Activated T-cell treated with anti-CD3 and anti-CD28 coated beads, Interleukin-2, amount 50 U/mL, for 4 hours (primary cell): ENCODE results near the gene RAD51AP1. TPM values are rescaled to one million over a fixed set of nuclear protein-coding genes. Genes with fewer than 3 reads are reported as not detected.

Source experiments
- ATAC-seq, 2 donors: fragments of 200-7000 bp; cut with Tn5 transposase; one replicate each; pipeline ENCODE4 v1.10.0; 2021
- DNase-seq: peaks from one replicate; pipeline ENCODE4 v3.0.0-alpha.2; 2020
- H3K27me3 Mint-ChIP-seq: one replicate; pipeline ENCODE4 v1.8.0; 2021; ENCODE audit warnings: low read depth, mixed read lengths
- H3K36me3 Mint-ChIP-seq: one replicate; pipeline ENCODE4 v1.8.0; 2022; ENCODE audit warnings: mixed read lengths; ENCODE audit not compliant: insufficient read depth
- H3K4me1 Mint-ChIP-seq: one replicate; pipeline ENCODE4 v1.8.0; 2021; ENCODE audit warnings: low read depth, mixed read lengths
- H3K4me3 Mint-ChIP-seq: one replicate; pipeline ENCODE4 v1.8.0; 2021; ENCODE audit warnings: mild to moderate bottlenecking, moderate library complexity, mixed read lengths
- H3K9me3 Mint-ChIP-seq: one replicate; pipeline ENCODE4 v1.8.0; 2021; ENCODE audit warnings: mixed read lengths
- total RNA-seq, 3 donors: library from RNA; stranded (reverse); gene quantifications; one replicate each; pipeline ENCODE4 v1.2.1, GENCODE V29; 2021

Gene RAD51AP1
- total RNA-seq, 3 donors from 2014 or later: 13.2 to 18.3 (median 14.2) TPM

- peaks cover 7% of the 10 kb centered on the region for H3K27me3 Mint-ChIP-seq
Measured at GRCh38 chr12:4589941-4590340, 51.3 kb downstream of the RAD51AP1 start.

GRCh38 chr12:4591180-4591687 lies 52.5 kb downstream of the RAD51AP1 start:
- no peaks in the 10 kb centered on the region for H3K36me3 Mint-ChIP-seq
- ATAC-seq (no peak), DNase-seq (no peak)
- H3K9me3 Mint-ChIP-seq: no peaks in the 10 kb centered on the region
- no peak overlapping the region for H3K4me3 Mint-ChIP-seq
- H3K27me3 Mint-ChIP-seq: peaks cover 5% of the 10 kb centered on the region
- H3K4me1 Mint-ChIP-seq: no peaks in the 10 kb centered on the region

More at GRCh38 chr12:4589941-4590340, 51.3 kb downstream of the RAD51AP1 start:
- ATAC-seq: no peak
- Mint-ChIP-seq H3K4me3 (no peak overlapping the region), H3K9me3 (no peaks in the 10 kb centered on the region), H3K36me3 (no peaks in the 10 kb centered on the region), H3K4me1 (no peaks in the 10 kb centered on the region)
- DNase-seq: no peak

- Mint-ChIP-seq H3K36me3 (no peaks in the 10 kb centered on the region), H3K4me3 (no peak overlapping the region), H3K27me3 (no peaks in the 10 kb centered on the region), H3K9me3 (no peaks in the 10 kb centered on the region), H3K4me1 (no peaks in the 10 kb centered on the region)
- DNase-seq: no peak
- ATAC-seq: no peak
Measured at GRCh38 chr12:4595881-4596280, 57.2 kb downstream of the RAD51AP1 start.

GRCh38 chr12:4603421-4603820 lies 64.7 kb downstream of the RAD51AP1 start:
- Mint-ChIP-seq H3K4me1 (peaks cover 21% of the 10 kb centered on the region), H3K27me3 (peaks cover 8% of the 10 kb centered on the region), H3K36me3 (peaks cover 3% of the 10 kb centered on the region), H3K9me3 (no peaks in the 10 kb centered on the region), H3K4me3 (no peak overlapping the region)
- no peak for ATAC-seq
- DNase-seq: no peak

- Mint-ChIP-seq H3K4me3 (no peak overlapping the region), H3K36me3 (peaks cover 3% of the 10 kb centered on the region), H3K9me3 (no peaks in the 10 kb centered on the region), H3K4me1 (peaks cover 21% of the 10 kb centered on the region), H3K27me3 (peaks cover 8% of the 10 kb centered on the region)
- no peak for DNase-seq
- no peak for ATAC-seq
Measured at GRCh38 chr12:4603946-4604345, 65.3 kb downstream of the RAD51AP1 start.

GRCh38 chr12:4604684-4605193 lies 66.0 kb downstream of the RAD51AP1 start:
- H3K27me3 Mint-ChIP-seq: peaks cover 8% of the 10 kb centered on the region
- peaks cover 21% of the 10 kb centered on the region for H3K4me1 Mint-ChIP-seq
- ATAC-seq (peak; percentile 95 to 97), DNase-seq (peak; percentile 76)
- H3K4me3 Mint-ChIP-seq: peak overlapping the region; percentile 95
- H3K9me3 Mint-ChIP-seq: no peaks in the 10 kb centered on the region
- H3K36me3 Mint-ChIP-seq: peaks cover 7% of the 10 kb centered on the region

GRCh38 chr12:4607056-4607455 lies 68.4 kb downstream of the RAD51AP1 start:
- H3K4me3 Mint-ChIP-seq: peak overlapping the region; percentile 2
- H3K4me1 Mint-ChIP-seq: peaks cover 21% of the 10 kb centered on the region
- DNase-seq: no peak

GRCh38 chr12:4609071-4609470 lies 70.4 kb downstream of the RAD51AP1 start:
- no peak overlapping the region for H3K4me3 Mint-ChIP-seq
- no peaks in the 10 kb centered on the region for H3K27me3 Mint-ChIP-seq
- DNase-seq (no peak), ATAC-seq (no peak)
- H3K4me1 Mint-ChIP-seq: peaks cover 21% of the 10 kb centered on the region
- H3K36me3 Mint-ChIP-seq: peaks cover 36% of the 10 kb centered on the region
- H3K9me3 Mint-ChIP-seq: no peaks in the 10 kb centered on the region

More at GRCh38 chr12:4607056-4607455, 68.4 kb downstream of the RAD51AP1 start:
- no peak for ATAC-seq
- Mint-ChIP-seq H3K36me3 (peaks cover 23% of the 10 kb centered on the region), H3K27me3 (peaks cover 8% of the 10 kb centered on the region), H3K9me3 (no peaks in the 10 kb centered on the region)

Other genes with a start within 250 kb of the RAD51AP1 start
- 10 to 100 TPM; 12.3 to 21.3 (median 17.8) TPM for gene TIGAR, start 217.7 kb upstream of the RAD51AP1 start, total RNA-seq
- not detected for gene FGF23, start 159.2 kb upstream of the RAD51AP1 start, total RNA-seq
- gene FGF6, start 93.1 kb upstream of the RAD51AP1 start, total RNA-seq: not detected
- 10 to 100 TPM; 27.9 to 41.5 (median 34.1) TPM for gene DYRK4, start 23.3 kb downstream of the RAD51AP1 start, total RNA-seq
- gene AKAP3, start 110.2 kb downstream of the RAD51AP1 start, total RNA-seq: 1 to 10 TPM in 1 of 3 donors, under 1 TPM in 2; 0.65 to 1.1 (median 0.92) TPM
- gene NDUFA9, start 110.2 kb downstream of the RAD51AP1 start, total RNA-seq: 100 to 1,000 TPM; 149 to 164 (median 151) TPM
- gene GALNT8, start 181.5 kb downstream of the RAD51AP1 start, total RNA-seq: under 1 TPM; 0.29 to 0.58 (median 0.57) TPM